ENCODE data around the gene TMEM132C.

TMEM132C gene

DNA sequence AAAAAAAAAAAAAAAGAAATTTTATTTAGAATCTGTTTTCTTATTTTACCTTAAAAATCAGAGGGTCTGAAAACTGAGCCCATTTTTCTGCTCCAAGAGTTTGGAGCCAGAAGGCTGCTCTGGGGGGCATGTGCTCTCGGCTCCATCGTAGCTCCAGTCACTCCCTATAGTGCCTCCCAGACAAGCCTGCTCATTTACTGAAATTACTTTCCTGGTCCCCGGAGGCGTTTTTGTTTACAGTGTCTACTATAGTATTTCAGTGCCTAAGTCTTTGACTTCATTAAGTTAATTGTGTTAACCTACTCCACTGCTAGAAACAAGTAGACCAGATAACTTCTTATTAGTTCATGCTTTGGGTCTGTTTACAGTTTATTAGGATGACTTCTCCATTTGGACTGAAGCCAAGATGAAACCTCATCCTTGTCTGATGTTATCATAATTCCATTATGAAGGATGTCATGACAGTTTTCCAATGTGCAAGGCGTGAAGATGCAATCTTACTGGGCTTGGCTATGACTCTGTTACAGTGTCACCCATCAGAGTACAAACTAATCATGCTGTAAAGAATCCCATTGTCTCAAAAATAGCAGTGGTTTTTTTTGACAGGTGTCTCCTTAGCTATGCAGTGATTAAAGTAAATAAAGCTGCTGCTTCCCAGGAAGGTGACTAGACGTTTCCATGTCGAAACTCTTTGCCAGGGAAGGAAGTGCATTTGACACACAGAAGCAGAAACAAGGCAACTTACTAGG, 182.3 kb downstream of the TMEM132C start:
- H3K4me3 ChIP-seq (ENCODE audit: low read depth, low read length), result no peak overlapping the region
- TF ChIP-seq, protein P1, sequence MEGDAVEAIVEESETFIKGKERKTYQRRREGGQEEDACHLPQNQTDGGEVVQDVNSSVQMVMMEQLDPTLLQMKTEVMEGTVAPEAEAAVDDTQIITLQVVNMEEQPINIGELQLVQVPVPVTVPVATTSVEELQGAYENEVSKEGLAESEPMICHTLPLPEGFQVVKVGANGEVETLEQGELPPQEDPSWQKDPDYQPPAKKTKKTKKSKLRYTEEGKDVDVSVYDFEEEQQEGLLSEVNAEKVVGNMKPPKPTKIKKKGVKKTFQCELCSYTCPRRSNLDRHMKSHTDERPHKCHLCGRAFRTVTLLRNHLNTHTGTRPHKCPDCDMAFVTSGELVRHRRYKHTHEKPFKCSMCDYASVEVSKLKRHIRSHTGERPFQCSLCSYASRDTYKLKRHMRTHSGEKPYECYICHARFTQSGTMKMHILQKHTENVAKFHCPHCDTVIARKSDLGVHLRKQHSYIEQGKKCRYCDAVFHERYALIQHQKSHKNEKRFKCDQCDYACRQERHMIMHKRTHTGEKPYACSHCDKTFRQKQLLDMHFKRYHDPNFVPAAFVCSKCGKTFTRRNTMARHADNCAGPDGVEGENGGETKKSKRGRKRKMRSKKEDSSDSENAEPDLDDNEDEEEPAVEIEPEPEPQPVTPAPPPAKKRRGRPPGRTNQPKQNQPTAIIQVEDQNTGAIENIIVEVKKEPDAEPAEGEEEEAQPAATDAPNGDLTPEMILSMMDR (IDR thresholded peaks at IDR 0.05; ENCODE audit: borderline replicate concordance, insufficient read depth, low read depth, low read length), result no peak

DNA sequence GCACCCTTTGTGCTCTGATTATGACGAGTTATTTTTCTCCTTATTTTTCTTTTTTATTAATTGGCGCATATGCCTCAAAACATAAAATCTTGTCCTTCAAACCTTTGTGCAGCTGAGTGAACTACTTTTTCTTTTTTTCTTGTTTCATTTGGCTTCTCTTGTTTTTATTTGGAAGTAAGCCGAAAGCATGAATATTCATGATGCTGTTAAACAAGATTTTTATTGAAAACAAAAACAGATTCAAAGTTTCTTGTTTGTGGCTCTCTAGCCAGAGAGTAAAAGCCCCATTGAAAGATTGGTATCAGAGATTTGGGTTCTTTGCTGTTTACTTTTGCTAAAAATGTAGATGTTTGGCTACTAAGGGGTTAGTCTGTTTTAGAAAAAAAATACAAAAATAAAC, 183.8 kb downstream of the TMEM132C start:
- TF ChIP-seq, protein P1 (IDR thresholded peaks at IDR 0.05; ENCODE audit: borderline replicate concordance, insufficient read depth, low read depth, low read length), result no peak
- no peak overlapping the region for H3K4me3 ChIP-seq (ENCODE audit: low read depth, low read length)

DNA sequence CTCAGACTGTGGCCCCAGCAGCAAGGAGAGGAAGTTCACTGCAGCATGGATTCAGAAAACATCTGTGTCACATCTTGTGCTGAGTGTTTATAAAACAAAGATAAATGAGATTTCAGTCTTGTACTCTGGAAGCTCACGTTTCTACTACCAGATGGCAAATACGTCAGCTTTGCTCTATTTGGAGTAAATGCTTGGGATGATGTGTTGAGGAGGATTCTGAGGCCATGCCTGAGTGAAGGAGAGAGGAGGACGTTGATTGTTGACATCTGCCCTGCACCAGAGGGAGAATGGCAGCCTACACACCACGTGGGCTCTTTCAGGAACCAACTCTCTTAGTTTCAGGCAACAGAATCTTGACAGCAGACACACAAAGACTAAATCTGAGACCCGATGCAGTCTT, 188.9 kb downstream of the TMEM132C start:
- TF ChIP-seq, protein P1 (IDR thresholded peaks at IDR 0.05; ENCODE audit: borderline replicate concordance, insufficient read depth, low read depth, low read length), result no peak
- H3K4me3 ChIP-seq (ENCODE audit: low read depth, low read length), result no peak overlapping the region

DNA sequence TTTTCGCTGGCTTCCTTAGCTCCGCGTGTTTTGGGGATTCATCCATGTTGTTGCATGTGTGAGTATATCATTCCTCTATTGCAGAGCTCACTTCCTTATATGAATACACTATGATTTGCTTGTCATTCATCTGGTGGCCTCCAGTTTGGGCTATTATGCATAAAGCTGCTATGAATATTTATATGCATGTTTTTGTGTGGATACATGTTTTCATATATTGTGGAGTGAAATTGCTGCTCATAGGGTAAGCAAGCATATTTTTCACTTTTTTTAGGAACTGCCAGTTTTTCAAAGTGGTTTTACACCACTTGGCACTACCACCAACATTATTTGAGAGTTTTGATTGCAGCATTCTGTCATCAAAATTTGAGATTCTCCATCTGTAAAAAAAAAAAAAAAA, 190.0 kb downstream of the TMEM132C start:
- no peak overlapping the region for H3K4me3 ChIP-seq (ENCODE audit: low read depth, low read length)
- TF ChIP-seq, protein P1 (IDR thresholded peaks at IDR 0.05; ENCODE audit: borderline replicate concordance, insufficient read depth, low read depth, low read length), result no peak

DNA sequence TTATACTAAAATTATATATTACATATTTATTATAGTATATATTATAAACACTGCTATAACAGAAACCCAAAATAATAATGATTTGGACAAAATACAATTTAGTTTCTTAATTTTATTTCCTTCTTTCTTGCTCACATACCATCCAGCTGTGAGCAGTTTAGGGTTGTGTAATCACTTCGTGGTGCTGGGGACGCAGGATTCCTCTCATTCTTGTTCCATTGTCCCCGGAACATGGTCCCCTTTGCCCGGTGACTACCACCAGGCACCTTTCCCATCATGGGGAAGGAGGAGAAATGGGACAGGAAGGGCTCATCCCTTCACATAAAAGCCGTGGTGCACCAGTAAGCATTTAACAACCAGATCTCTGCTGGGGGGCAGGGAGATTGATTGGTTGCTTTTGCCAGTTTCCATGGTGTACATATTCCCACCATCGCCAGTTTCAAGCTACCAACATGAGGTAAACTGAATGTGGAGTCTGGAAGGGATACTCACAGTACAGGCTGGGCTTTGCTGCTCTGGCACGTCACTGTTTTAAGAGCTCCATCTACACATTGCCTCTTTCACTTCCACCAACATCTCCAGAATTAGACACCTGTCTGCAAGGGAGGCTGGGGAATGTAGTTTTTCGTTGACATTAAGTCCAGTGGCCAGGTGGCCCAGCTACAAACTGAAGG, 191.5 kb downstream of the TMEM132C start:
- TF ChIP-seq, protein P1 (IDR thresholded peaks at IDR 0.05; ENCODE audit: borderline replicate concordance, insufficient read depth, low read depth, low read length), result no peak

DNA sequence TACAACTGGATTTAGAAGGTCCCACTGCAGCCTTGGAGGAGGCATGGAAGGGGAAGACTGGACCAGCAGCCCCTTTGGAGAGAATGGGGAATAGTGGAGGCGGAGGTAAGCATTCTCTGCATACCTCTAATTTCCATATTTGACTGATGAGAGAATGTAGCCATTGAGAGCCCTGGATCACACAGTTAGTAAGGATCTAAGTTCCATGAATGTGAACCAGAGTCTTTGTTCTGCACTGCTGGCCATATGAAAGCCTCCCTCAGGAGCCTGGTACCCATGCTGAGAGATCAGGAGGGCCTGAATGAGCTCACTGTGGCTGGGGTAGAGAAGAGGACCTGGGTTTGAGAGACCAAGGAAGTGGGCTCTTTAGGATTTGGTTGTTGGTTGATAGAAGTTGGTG, 192.1 kb downstream of the TMEM132C start:
- no peak overlapping the region for H3K4me3 ChIP-seq (ENCODE audit: low read depth, low read length)
- TF ChIP-seq, protein P1 (IDR thresholded peaks at IDR 0.05; ENCODE audit: borderline replicate concordance, insufficient read depth, low read depth, low read length), result no peak

More for the DNA sequence above, 191.5 kb downstream of the TMEM132C start:
- no peak overlapping the region for H3K4me3 ChIP-seq (ENCODE audit: low read depth, low read length)

DNA sequence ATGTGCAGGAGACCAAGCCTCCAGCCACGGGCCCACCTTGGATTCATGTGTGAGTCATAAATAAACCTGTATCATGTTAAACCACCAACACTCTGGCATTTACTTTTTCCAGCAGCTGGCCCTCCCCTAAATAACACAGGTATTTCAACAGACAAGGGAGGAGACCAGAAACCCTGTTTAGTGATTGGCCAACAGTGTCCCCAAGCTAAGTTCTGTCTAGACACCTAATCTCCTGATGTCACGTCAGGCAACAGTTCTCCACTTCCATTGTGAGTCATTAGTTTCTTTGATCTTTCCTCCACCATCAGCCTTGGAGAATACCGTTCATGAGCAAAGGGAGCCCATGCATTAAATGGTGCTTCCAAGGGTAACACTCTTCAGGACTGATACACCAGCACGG, 196.9 kb downstream of the TMEM132C start:
- TF ChIP-seq, protein P1 (IDR thresholded peaks at IDR 0.05; ENCODE audit: borderline replicate concordance, insufficient read depth, low read depth, low read length), result no peak
- no peak overlapping the region for H3K4me3 ChIP-seq (ENCODE audit: low read depth, low read length)
